Measurements from ENCODE around the gene TACC2. TPM values are rescaled to one million over a fixed set of nuclear protein-coding genes. Genes with fewer than 3 reads are reported as not detected.

TACC2 gene
- total RNA-seq, 4 donors from 2014 or later, result 46.5 to 106 (median 71.6) TPM

DNA sequence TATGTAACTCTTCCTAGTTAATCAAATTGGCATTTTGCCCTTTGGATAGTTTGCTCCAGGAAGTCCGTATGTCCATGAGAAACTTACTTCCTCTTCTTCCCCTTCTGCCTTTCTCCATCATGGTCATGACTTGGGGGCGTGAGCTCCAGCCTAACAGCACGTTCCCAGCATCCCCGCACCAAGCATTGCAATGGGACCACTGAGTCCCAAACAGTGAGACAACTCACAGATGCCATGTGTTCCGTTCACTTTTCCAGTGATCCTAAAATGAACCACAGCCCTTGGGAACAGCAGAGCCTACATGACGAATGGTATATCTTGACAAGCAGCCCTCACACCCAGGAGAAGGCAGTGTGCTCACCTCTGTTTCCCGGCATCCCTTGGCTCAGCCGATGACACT lies 292.8 kb downstream of the TACC2 start:
- no peak overlapping the region for H3K4me3 ChIP-seq
- no peak for TF ChIP-seq POLR2A (IDR thresholded peaks at IDR 0.05)
- TF ChIP-seq, protein P1, sequence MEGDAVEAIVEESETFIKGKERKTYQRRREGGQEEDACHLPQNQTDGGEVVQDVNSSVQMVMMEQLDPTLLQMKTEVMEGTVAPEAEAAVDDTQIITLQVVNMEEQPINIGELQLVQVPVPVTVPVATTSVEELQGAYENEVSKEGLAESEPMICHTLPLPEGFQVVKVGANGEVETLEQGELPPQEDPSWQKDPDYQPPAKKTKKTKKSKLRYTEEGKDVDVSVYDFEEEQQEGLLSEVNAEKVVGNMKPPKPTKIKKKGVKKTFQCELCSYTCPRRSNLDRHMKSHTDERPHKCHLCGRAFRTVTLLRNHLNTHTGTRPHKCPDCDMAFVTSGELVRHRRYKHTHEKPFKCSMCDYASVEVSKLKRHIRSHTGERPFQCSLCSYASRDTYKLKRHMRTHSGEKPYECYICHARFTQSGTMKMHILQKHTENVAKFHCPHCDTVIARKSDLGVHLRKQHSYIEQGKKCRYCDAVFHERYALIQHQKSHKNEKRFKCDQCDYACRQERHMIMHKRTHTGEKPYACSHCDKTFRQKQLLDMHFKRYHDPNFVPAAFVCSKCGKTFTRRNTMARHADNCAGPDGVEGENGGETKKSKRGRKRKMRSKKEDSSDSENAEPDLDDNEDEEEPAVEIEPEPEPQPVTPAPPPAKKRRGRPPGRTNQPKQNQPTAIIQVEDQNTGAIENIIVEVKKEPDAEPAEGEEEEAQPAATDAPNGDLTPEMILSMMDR (IDR thresholded peaks at IDR 0.05), result no peak
- no peaks in the 10 kb centered on the region for H3K9me3 ChIP-seq
- H3K27me3 ChIP-seq, result no peaks in the 10 kb centered on the region
- no peak overlapping the region for H3K27ac ChIP-seq
- H3K4me1 ChIP-seq, result peaks cover 0 to 2% (median 1%) of the 10 kb centered on the region in 3 donors
- WGBS, 2 donors, result 75 to 82% methylated on average over 8 of the region's 8 CpGs
- no peak for DNase-seq
- intact Hi-C loops (cut with DNase I), result no loop called here
- H3K36me3 ChIP-seq, result no peaks in the 10 kb centered on the region

DNA sequence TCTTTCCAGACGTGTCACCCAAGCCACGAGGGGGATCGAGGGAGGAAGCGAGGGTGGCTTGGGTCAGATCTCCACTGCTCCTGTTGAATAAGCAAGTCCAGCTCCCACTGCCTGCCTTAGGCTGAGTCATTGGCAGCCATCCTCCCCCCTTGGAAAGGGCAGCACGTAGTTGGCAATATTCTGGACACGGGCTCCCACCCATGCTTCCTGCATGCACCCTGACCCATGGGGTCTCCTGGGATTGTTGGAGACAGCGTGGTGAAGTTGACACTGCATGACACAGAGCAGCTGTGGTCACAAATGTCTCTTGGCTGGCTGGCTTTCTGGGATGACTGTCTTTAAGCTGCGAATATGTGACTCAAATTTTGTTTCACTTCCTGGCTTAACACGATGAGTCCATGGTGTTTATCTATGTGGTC lies 293.3 kb downstream of the TACC2 start:
- intact Hi-C loops (cut with DNase I), result no loop called here
- 57 to 68% methylated on average over 3 to 6 of the region's 9 CpGs for WGBS, 2 donors
- no peaks in the 10 kb centered on the region for H3K9me3 ChIP-seq
- TF ChIP-seq, protein P1 (IDR thresholded peaks at IDR 0.05), result no peak
- no peak for TF ChIP-seq POLR2A (IDR thresholded peaks at IDR 0.05)
- DNase-seq, result no peak
- H3K36me3 ChIP-seq, result no peaks in the 10 kb centered on the region
- H3K27ac ChIP-seq, result no peak overlapping the region
- peaks cover 0 to 7% (median 6%) of the 10 kb centered on the region in 3 donors for H3K4me1 ChIP-seq
- H3K4me3 ChIP-seq, result no peak overlapping the region
- no peaks in the 10 kb centered on the region for H3K27me3 ChIP-seq

DNA sequence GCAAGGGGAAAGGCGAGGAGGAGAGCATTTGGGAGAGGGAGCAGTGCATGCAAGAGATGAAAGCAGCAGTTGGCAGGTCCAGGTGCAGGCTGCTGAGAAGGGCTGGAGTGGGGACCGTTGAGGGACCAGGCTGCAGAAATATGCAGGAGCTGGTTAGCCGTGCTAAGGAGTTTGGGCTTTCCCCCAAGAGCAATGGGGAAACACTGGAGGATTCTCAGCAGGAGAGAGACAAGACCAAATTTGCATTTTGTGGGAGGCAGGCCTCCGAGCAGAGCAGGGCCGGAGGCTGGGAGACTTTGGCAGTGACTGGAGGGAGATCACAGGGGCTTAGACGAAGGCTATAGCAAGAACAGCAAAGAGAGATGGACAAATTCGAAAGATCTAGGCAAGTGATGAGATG lies 293.9 kb downstream of the TACC2 start:
- H3K4me3 ChIP-seq, result no peak overlapping the region
- no peaks in the 10 kb centered on the region for H3K36me3 ChIP-seq
- no peaks in the 10 kb centered on the region for H3K27me3 ChIP-seq
- TF ChIP-seq POLR2A (IDR thresholded peaks at IDR 0.05), result no peak
- TF ChIP-seq, protein P1 (IDR thresholded peaks at IDR 0.05), result no peak
- H3K9me3 ChIP-seq, result no peaks in the 10 kb centered on the region
- WGBS, 2 donors, result 62 to 73% methylated on average over 7 of the region's 7 CpGs
- intact Hi-C loops (cut with DNase I), result no loop called here
- peaks cover 0 to 12% (median 7%) of the 10 kb centered on the region in 3 donors for H3K4me1 ChIP-seq
- DNase-seq, result no peak
- no peak overlapping the region for H3K27ac ChIP-seq

DNA sequence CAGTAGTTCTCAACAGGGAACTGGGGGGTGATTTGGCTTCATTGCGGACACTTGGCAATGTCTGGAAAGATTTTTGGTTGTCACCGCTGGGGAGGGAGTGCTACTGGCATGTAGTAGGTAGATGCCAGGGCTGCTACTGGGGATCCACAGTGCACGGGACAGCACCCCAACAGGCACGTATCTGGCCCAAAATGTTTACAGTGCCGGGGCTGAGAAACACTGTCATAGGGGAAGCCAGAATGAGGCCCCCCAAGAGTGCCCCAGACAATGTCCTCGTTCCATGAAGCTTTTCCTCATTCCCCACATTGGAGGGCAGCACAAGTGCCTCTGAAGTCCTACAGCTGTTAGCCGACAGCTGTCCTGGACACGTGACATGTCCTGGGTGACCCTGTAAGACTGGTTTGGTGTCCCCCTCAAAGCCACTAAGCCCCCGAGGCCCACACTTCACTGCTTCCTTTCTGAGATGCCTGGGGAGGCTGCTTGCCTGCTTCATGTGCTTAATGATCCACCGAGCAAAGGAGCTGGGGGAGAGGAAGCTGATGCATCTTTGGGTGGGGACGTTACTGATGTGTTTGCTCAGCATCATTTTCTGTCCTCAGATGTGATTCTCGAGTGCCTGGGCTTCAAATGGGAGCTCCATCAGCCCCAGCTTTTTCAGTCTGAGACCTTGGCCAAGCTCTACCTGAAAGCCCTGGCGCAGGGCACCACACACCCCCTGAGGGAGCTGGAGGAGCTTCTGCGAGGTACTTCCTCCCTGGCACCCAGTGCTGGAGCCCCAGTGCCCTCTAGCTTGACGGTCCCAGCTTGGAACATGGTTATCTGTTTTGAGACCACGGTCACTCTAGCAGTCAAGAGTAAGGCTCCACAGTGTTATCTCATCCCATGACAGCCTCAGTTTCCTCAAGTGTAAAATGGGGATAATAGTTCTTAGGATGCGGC lies 296.8 kb downstream of the TACC2 start:
- H3K4me3 ChIP-seq, result no peak overlapping the region
- H3K4me1 ChIP-seq, result peaks cover 0 to 12% (median 7%) of the 10 kb centered on the region in 3 donors
- DNase-seq, result no peak
- intact Hi-C loops (cut with DNase I), result no loop called here
- no peak overlapping the region for H3K27ac ChIP-seq
- H3K9me3 ChIP-seq, result no peaks in the 10 kb centered on the region
- no peaks in the 10 kb centered on the region for H3K36me3 ChIP-seq
- no peaks in the 10 kb centered on the region for H3K27me3 ChIP-seq
- TF ChIP-seq, protein P1 (IDR thresholded peaks at IDR 0.05), result no peak
- TF ChIP-seq POLR2A (IDR thresholded peaks at IDR 0.05), result no peak
- WGBS, 2 donors, result 76 to 84% methylated on average over 9 to 10 of the region's 17 CpGs

DNA sequence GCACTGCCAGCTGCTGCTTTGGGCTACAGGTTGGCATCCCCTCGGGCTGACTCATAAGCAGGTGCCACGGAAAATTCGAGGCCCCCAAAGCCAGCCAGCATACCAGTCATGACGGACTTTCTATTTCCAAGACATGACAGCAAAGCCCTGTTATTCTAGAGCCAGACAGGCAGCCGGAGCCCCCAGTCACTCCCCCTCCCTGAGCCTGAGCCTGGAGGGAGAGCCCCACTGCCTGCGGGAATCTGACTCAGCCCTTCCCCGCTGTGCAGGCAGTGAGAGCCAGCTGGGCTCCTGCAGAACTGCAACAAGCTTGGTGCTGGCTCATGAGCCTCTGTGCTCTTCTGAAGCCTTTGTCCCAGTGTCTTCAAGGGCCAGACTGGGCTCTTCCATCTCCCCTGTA lies 297.9 kb downstream of the TACC2 start:
- intact Hi-C loops (cut with DNase I), result no loop called here
- H3K36me3 ChIP-seq, result no peaks in the 10 kb centered on the region
- 25 to 33% methylated on average over 3 of the region's 7 CpGs for WGBS, 2 donors
- no peaks in the 10 kb centered on the region for H3K9me3 ChIP-seq
- TF ChIP-seq, protein P1 (IDR thresholded peaks at IDR 0.05), result no peak
- TF ChIP-seq POLR2A (IDR thresholded peaks at IDR 0.05), result no peak
- H3K4me3 ChIP-seq, result no peak overlapping the region
- H3K4me1 ChIP-seq, result peaks cover 0 to 12% (median 7%) of the 10 kb centered on the region in 3 donors
- H3K27ac ChIP-seq, result no peak overlapping the region
- no peaks in the 10 kb centered on the region for H3K27me3 ChIP-seq
- DNase-seq, result no peak
